Retinal pigment epithelial cell (primary cell): ENCODE results near the gene ADGRG1.

Source experiments
- DNase-seq: peaks from one replicate; pipeline ENCODE4 v3.0.0-alpha.2; 2010; ENCODE audit warnings: low read depth
- H3K4me3 ChIP-seq: 2 replicates; pipeline ENCODE4 v1.5.1; 2011; ENCODE audit warnings: mild to moderate bottlenecking, low read length, control low read depth, moderate library complexity
- TF ChIP-seq, protein P1 (sequence below): conservative IDR thresholded peaks from 2 replicates; pipeline ENCODE4 v1.5.1; 2011; ENCODE audit warnings: low read depth, low read length, control low read depth, inconsistent platforms

ADGRG1 gene

DNA sequence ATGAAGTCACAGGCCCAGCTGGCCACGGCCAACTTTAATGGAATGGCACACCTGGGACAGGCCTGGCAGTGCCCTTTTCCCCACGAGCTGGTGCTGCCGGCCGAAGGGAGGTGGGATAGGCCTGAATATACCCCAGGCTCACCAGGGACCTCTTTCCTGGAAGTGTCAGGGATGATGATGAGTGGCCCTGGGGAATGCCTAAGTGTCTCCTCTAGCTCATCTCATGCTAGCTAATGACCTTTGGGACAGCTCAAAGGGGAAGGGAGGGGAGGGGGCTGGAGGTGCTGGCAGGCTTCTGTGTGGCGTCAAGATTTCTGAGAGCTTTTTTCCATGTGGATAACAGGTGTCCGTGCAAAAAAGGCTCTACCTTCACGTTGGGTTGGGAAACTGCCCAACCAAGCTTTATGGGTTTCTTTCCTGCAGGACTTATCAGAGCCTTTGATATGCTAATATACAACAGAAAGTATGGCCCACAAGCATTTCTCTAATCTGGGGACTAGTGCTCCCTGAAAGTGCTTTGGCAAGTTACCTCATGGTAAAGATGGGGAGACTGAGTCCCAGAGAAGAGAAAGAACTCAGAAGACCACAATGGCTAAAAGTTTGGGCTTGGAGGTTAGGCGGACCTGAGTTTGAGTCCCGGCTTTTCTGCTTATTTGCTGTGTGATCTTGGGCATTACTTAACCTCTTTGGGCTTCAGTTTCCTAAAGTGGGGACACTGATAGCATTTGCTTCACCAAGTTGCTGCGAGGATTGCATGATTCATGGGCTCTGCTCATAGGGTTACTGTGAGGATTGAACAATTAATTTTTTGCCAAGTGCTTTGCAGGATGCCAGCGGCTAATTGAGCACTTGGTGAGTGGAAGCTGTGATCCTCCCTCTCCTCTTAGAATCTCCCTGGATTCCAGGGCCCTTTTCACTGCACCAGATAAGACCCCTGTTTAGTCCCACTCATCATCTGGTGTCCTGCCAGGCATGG is 14.0 kb downstream of the ADGRG1 start:
- no peak for DNase-seq
- no peak overlapping the region for H3K4me3 ChIP-seq
- TF ChIP-seq, protein P1, sequence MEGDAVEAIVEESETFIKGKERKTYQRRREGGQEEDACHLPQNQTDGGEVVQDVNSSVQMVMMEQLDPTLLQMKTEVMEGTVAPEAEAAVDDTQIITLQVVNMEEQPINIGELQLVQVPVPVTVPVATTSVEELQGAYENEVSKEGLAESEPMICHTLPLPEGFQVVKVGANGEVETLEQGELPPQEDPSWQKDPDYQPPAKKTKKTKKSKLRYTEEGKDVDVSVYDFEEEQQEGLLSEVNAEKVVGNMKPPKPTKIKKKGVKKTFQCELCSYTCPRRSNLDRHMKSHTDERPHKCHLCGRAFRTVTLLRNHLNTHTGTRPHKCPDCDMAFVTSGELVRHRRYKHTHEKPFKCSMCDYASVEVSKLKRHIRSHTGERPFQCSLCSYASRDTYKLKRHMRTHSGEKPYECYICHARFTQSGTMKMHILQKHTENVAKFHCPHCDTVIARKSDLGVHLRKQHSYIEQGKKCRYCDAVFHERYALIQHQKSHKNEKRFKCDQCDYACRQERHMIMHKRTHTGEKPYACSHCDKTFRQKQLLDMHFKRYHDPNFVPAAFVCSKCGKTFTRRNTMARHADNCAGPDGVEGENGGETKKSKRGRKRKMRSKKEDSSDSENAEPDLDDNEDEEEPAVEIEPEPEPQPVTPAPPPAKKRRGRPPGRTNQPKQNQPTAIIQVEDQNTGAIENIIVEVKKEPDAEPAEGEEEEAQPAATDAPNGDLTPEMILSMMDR = no peak

DNA sequence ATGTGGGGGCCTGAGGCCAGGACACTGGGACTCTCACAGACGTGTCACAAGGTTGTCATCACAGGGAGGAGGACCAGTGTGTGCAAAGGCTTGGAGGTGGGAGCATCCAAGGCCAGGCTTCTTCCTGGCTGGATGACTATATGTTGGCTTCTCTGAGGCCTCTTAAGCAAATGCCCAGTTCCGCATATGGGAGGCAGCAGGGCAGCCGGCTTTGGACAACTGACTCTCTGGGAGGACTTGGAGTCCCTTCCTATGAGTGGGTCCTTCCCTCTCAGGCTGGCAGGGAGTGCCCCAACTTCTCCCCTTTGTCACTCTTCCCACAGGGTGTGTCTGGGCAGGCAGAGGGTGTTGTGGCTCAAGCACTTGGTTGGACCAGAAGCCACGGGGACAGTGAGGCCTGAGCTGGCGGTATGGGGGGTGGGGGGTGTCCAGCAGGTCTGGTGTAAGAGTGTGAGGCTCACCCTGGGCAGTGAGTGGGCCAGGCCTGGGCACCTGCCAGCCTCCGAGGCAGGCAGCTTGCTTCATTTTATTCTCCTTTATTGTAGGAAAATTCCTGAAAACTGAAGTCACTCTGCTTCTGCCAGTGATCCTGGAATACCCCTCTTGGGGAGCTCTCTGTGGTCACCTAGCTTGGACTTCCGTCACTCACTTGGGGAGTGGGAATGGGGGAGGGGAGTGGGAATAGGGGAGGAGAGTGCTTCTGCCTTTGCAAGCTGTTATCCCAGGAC is 14.9 kb downstream of the ADGRG1 start:
- H3K4me3 ChIP-seq = no peak overlapping the region
- TF ChIP-seq, protein P1 = no peak
- no peak for DNase-seq

DNA sequence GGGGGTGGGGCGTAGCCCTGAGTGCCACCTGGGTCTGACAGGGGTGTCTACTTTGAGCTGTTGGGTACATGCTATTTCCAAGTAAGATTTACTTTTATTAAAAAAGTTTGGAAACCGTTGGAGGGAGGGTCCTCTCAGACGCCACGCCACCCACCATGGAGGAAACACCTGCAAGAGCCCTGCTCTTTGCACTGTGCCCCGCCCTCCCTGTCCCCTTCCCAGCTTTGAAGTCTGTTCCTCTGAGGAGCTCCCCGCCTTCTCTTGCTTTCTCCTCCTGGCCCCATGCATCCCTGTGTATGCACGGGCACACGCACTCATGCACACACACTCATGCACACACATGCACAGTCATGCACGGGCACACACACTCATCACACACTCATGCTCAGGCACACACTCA is 15.5 kb downstream of the ADGRG1 start:
- TF ChIP-seq, protein P1 = no peak
- no peak overlapping the region for H3K4me3 ChIP-seq
- no peak for DNase-seq

DNA sequence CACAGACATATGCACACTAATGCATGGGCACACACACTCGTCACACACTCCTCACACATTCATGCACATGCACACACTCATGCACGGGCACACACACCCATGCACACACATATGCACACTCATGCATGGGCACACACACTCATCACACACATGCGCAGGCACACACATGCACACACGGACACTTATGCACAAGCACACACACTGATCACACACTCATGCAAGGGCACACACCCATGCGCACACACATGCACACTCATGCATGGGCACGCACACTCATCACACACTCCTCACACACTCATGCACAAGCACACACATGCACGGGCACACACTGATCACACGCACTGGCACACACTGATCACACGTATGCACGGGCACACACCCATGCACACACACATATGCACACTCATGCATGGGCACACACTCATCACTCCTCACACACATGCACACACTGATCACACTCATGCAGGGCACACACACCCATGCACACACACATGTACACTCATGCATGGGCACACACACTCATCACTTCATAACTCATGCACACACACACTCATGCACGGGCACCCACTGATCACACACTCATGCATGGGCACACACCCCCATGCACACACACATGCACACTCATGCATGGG is 16.1 kb downstream of the ADGRG1 start:
- no peak for DNase-seq
- TF ChIP-seq, protein P1 = no peak
- H3K4me3 ChIP-seq = no peak overlapping the region

DNA sequence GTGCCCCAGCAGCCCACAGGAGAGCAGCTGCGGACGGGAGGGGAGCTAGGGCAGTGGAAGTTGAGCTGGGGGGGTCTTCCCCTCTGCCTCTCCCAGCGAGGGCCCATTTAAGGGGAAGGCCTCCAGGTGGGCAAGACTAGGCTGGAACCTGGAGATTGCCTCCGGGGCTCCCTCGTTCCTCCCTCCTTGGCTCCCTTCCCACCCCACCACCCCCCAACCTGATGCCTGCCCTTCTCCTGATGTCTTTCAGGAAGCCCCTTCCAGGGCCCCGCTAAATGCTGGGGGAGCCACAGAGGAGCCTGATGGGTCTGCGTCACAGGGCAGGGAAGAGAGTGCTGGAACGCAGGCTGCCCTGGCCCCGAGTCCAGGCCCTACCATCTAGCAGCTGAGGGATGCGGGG is 16.7 kb downstream of the ADGRG1 start:
- no peak for DNase-seq
- TF ChIP-seq, protein P1 = no peak
- H3K4me3 ChIP-seq = no peak overlapping the region

DNA sequence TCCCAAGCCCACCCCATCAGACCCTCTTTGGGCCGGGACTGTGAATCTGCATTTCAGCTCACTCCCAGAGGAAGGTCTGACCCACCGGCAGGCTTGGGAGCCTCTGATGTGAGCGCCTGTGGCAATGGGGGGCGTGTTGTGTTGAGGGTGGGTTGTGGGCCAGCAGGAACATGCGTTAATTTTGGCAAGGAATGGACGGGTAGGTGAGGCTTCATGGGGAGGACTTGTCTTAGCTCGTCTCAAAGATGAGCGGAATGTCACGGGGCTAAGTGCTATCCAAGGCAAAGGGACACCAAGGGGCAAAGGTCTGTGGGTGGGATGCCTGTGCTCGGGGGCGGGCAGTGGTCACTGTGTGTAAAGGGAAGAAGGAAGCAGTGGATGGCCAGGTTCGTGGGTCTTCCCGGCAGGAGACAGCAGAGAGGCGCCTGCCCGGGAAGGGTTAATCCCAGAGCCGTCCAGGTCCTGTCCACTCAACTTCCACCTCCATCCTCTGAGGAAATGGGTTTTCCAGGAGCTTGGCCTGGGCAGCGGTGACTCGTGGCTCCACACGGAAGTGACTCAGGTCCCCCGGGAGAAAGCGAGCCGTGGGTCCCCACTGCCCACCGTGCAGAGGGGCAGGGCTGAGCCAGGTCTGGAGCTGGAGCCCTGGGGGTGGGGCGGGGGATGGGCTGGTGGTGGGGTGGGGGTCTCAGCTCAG is 17.4 kb downstream of the ADGRG1 start:
- TF ChIP-seq, protein P1 = no peak
- H3K4me3 ChIP-seq = no peak overlapping the region
- DNase-seq = no peak
